ENCODE data around the gene PLEKHD1. TPM values are rescaled to one million over a fixed set of nuclear protein-coding genes. Genes with fewer than 3 reads are reported as not detected.

PLEKHD1 gene
- total RNA-seq, 1 donor from 2014 or later, result 0.80 TPM

GRCh38 chr14:69537900-69538299, 53.4 kb downstream of the PLEKHD1 start:
- no peak overlapping the region for H3K4me3 Mint-ChIP-seq (ENCODE audit: unreplicated experiment)
- H3K9me3 Mint-ChIP-seq (ENCODE audit: unreplicated experiment), result no peaks in the 10 kb centered on the region
- H3K36me3 Mint-ChIP-seq (ENCODE audit: low read depth, unreplicated experiment), result no peaks in the 10 kb centered on the region
- H3K27ac Mint-ChIP-seq (ENCODE audit: unreplicated experiment), result no peak overlapping the region
- no peak for TF ChIP-seq CTCF (IDR thresholded peaks at IDR 0.05; ENCODE audit: unreplicated experiment)
- no peak for DNase-seq (ENCODE audit: low spot score)
- H3K27me3 Mint-ChIP-seq (ENCODE audit: unreplicated experiment), result peaks cover 5% of the 10 kb centered on the region
- H3K4me1 Mint-ChIP-seq (ENCODE audit: unreplicated experiment), result no peaks in the 10 kb centered on the region

- no peaks in the 10 kb centered on the region for H3K36me3 Mint-ChIP-seq (ENCODE audit: low read depth, unreplicated experiment)
- no peak for DNase-seq (ENCODE audit: low spot score)
These were observed 54.2 kb downstream of the PLEKHD1 start for GRCh38 chr14:69538766-69539165.

GRCh38 chr14:69539631-69540410, 55.3 kb downstream of the PLEKHD1 start:
- Mint-ChIP-seq H3K27ac (ENCODE audit: unreplicated experiment) (no peak overlapping the region), H3K36me3 (ENCODE audit: low read depth, unreplicated experiment) (no peaks in the 10 kb centered on the region), H3K9me3 (ENCODE audit: unreplicated experiment) (no peaks in the 10 kb centered on the region), H3K4me3 (ENCODE audit: unreplicated experiment) (no peak overlapping the region), H3K4me1 (ENCODE audit: unreplicated experiment) (peaks cover 16% of the 10 kb centered on the region), H3K27me3 (ENCODE audit: unreplicated experiment) (peaks cover 7% of the 10 kb centered on the region)
- DNase-seq (ENCODE audit: low spot score), result no peak
- no peak for TF ChIP-seq CTCF (IDR thresholded peaks at IDR 0.05; ENCODE audit: unreplicated experiment)

More at GRCh38 chr14:69538766-69539165, 54.2 kb downstream of the PLEKHD1 start:
- H3K9me3 Mint-ChIP-seq (ENCODE audit: unreplicated experiment), result no peaks in the 10 kb centered on the region
- no peak overlapping the region for H3K4me3 Mint-ChIP-seq (ENCODE audit: unreplicated experiment)
- peaks cover 7% of the 10 kb centered on the region for H3K4me1 Mint-ChIP-seq (ENCODE audit: unreplicated experiment)
- no peak overlapping the region for H3K27ac Mint-ChIP-seq (ENCODE audit: unreplicated experiment)
- no peak for TF ChIP-seq CTCF (IDR thresholded peaks at IDR 0.05; ENCODE audit: unreplicated experiment)
- H3K27me3 Mint-ChIP-seq (ENCODE audit: unreplicated experiment), result peaks cover 5% of the 10 kb centered on the region

GRCh38 chr14:69540654-69541335, 56.3 kb downstream of the PLEKHD1 start:
- DNase-seq (ENCODE audit: low spot score), result no peak
- no peaks in the 10 kb centered on the region for H3K9me3 Mint-ChIP-seq (ENCODE audit: unreplicated experiment)
- H3K36me3 Mint-ChIP-seq (ENCODE audit: low read depth, unreplicated experiment), result peaks cover under 1% of the 10 kb centered on the region
- peaks cover 16% of the 10 kb centered on the region for H3K4me1 Mint-ChIP-seq (ENCODE audit: unreplicated experiment)
- TF ChIP-seq CTCF (IDR thresholded peaks at IDR 0.05; ENCODE audit: unreplicated experiment), result no peak
- H3K27ac Mint-ChIP-seq (ENCODE audit: unreplicated experiment), result no peak overlapping the region
- H3K4me3 Mint-ChIP-seq (ENCODE audit: unreplicated experiment), result no peak overlapping the region
- peaks cover 6% of the 10 kb centered on the region for H3K27me3 Mint-ChIP-seq (ENCODE audit: unreplicated experiment)

- no peaks in the 10 kb centered on the region for H3K9me3 Mint-ChIP-seq (ENCODE audit: unreplicated experiment)
- peaks cover 21% of the 10 kb centered on the region for H3K4me1 Mint-ChIP-seq (ENCODE audit: unreplicated experiment)
These were observed 57.8 kb downstream of the PLEKHD1 start for GRCh38 chr14:69542311-69542710.

More at GRCh38 chr14:69542311-69542710, 57.8 kb downstream of the PLEKHD1 start:
- no peak for TF ChIP-seq CTCF (IDR thresholded peaks at IDR 0.05; ENCODE audit: unreplicated experiment)
- Mint-ChIP-seq H3K4me3 (ENCODE audit: unreplicated experiment) (no peak overlapping the region), H3K36me3 (ENCODE audit: low read depth, unreplicated experiment) (peaks cover 8% of the 10 kb centered on the region), H3K27ac (ENCODE audit: unreplicated experiment) (no peak overlapping the region), H3K27me3 (ENCODE audit: unreplicated experiment) (peaks cover 10% of the 10 kb centered on the region)
- DNase-seq (ENCODE audit: low spot score), result no peak

All from endothelial cell (in vitro differentiated cells).